Measurements from ENCODE around the gene NRIP1.

NRIP1 gene

DNA sequence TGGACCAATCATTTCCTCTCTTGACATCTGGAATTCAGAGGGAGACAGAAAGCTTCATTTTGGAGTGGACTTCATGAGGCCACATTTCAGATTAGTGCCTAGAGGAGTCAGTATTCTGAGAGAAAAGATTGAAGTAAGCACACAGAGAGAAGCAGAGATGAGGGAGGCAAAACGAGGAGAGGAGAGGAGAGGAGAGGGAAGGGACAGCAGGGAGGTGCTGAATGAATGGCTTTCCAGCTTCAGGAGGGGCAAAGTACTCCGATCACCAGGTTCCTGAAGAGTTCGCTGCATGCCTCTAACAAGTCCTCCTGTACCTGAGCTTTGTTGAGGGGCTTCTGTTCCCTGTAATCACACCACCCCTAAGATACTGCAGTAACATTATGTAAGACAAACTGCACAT lies 76.0 kb downstream of the NRIP1 start:
- H3K56ac ChIP-seq (ENCODE audit: low read length), result peak overlapping the region; percentile 35
- H2BK120ac ChIP-seq (ENCODE audit: low read depth, low read length), result no peak overlapping the region
- no peaks in the 10 kb centered on the region for H3K36me3 ChIP-seq (ENCODE audit: control insufficient read depth, insufficient read depth, low read length)
- DNase-seq, result peak; percentile 53
- H2BK15ac ChIP-seq (replicated peaks; ENCODE audit: low read depth), result no peak overlapping the region
- H3K27me3 ChIP-seq (ENCODE audit: insufficient read depth, low read length, poor library complexity), result no peaks in the 10 kb centered on the region
- H3K18ac ChIP-seq (ENCODE audit: low read length), result no peak overlapping the region
- no peaks in the 10 kb centered on the region for H3K79me2 ChIP-seq (ENCODE audit: control insufficient read depth, insufficient read depth, low read length)
- WGBS (ENCODE audit: extremely low coverage, insufficient coverage, low lambda C conversion rate), result no CpG with 5 or more reads among the region's 3 CpGs
- H3K27ac ChIP-seq (ENCODE audit: low read depth, low read length), result no peak overlapping the region
- no peak overlapping the region for H3K4me3 ChIP-seq (ENCODE audit: low read length)
- peak overlapping the region; percentile 1 for H2BK5ac ChIP-seq (ENCODE audit: low read length)
- H3K9ac ChIP-seq (ENCODE audit: low read length), result no peak overlapping the region
- H3K4me1 ChIP-seq (ENCODE audit: control insufficient read depth, low read depth, low read length), result peaks cover 17% of the 10 kb centered on the region
- H2AK5ac ChIP-seq (ENCODE audit: low read length), result no peak overlapping the region
- H4K5ac ChIP-seq (ENCODE audit: low read length), result no peak overlapping the region
- no peak overlapping the region for H3K4me2 ChIP-seq (ENCODE audit: low read length)
- H3K4ac ChIP-seq (ENCODE audit: low read depth, low read length), result no peak overlapping the region
- no peak overlapping the region for H3K23ac ChIP-seq (ENCODE audit: low read length)
- H4K8ac ChIP-seq (ENCODE audit: low read depth, low read length), result no peak overlapping the region
- H3K79me1 ChIP-seq (ENCODE audit: low read length), result peaks cover 2% of the 10 kb centered on the region

DNA sequence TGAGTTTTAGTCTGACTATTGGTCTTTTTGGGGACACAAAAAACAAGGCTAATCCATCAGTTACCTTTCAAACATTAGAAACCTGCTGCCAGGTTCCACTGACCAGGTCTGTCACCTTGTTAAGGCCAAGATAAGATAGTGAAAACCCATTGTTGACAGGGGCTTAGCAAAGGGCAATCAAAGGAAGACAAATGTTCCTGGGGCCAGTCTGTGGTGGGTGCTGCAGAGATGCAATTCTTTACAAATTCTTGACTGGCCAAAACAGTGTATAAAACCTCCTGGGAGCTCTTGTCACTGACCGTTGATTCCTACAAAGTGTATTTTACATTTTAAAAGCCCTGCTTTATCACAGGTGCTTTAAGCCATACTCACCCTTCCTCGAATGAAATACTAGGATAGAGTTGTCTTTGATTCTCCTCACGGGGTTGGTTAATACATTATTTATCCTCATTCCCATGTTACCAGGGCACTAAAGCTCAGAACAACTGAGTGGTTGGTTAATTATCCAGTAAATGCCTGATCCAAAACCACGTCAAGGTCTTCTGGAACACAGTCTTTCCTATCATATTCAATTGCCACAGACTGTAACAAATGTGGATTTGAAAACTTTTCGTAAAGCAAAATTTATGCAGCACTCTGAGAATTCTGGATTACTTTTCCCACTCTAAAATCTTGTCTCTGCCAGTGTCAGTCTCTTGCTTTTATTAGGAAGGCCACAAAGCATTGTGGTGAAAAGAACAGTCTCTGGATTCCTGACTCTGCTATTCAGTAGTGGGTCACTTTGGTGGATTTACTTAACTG lies 77.2 kb downstream of the NRIP1 start:
- no CpG with 5 or more reads among the region's 5 CpGs for WGBS (ENCODE audit: extremely low coverage, insufficient coverage, low lambda C conversion rate)
- H2BK120ac ChIP-seq (ENCODE audit: low read depth, low read length), result peak overlapping the region; percentile 73
- no peak overlapping the region for H3K4me2 ChIP-seq (ENCODE audit: low read length)
- DNase-seq, result peak; percentile 97
- no peak overlapping the region for H3K23ac ChIP-seq (ENCODE audit: low read length)
- no peaks in the 10 kb centered on the region for H3K79me2 ChIP-seq (ENCODE audit: control insufficient read depth, insufficient read depth, low read length)
- peak overlapping the region; percentile 47 for H3K56ac ChIP-seq (ENCODE audit: low read length)
- H2AK5ac ChIP-seq (ENCODE audit: low read length), result no peak overlapping the region
- peaks cover 17% of the 10 kb centered on the region for H3K4me1 ChIP-seq (ENCODE audit: control insufficient read depth, low read depth, low read length)
- peaks cover 2% of the 10 kb centered on the region for H3K79me1 ChIP-seq (ENCODE audit: low read length)
- no peak overlapping the region for H3K4ac ChIP-seq (ENCODE audit: low read depth, low read length)
- H3K9ac ChIP-seq (ENCODE audit: low read length), result no peak overlapping the region
- no peak overlapping the region for H2BK15ac ChIP-seq (replicated peaks; ENCODE audit: low read depth)
- peak overlapping the region; percentile 93 for H3K27ac ChIP-seq (ENCODE audit: low read depth, low read length)
- no peak overlapping the region for H3K4me3 ChIP-seq (ENCODE audit: low read length)
- H4K8ac ChIP-seq (ENCODE audit: low read depth, low read length), result no peak overlapping the region
- peak overlapping the region; percentile 56 for H2BK5ac ChIP-seq (ENCODE audit: low read length)
- no peaks in the 10 kb centered on the region for H3K27me3 ChIP-seq (ENCODE audit: insufficient read depth, low read length, poor library complexity)
- no peak overlapping the region for H4K5ac ChIP-seq (ENCODE audit: low read length)
- no peaks in the 10 kb centered on the region for H3K36me3 ChIP-seq (ENCODE audit: control insufficient read depth, insufficient read depth, low read length)
- peak overlapping the region; percentile 94 for H3K18ac ChIP-seq (ENCODE audit: low read length)

- Histone ChIP-seq H3K79me2 (ENCODE audit: control insufficient read depth, insufficient read depth, low read length) (no peaks in the 10 kb centered on the region), H3K36me3 (ENCODE audit: control insufficient read depth, insufficient read depth, low read length) (no peaks in the 10 kb centered on the region), H2BK15ac (replicated peaks; ENCODE audit: low read depth) (no peak overlapping the region), H3K27me3 (ENCODE audit: insufficient read depth, low read length, poor library complexity) (no peaks in the 10 kb centered on the region), H3K9ac (ENCODE audit: low read length) (no peak overlapping the region), H4K5ac (ENCODE audit: low read length) (no peak overlapping the region), H3K4me2 (ENCODE audit: low read length) (no peak overlapping the region), H3K23ac (ENCODE audit: low read length) (no peak overlapping the region), H2BK120ac (ENCODE audit: low read depth, low read length) (no peak overlapping the region), H3K4me1 (ENCODE audit: control insufficient read depth, low read depth, low read length) (peaks cover 17% of the 10 kb centered on the region), H3K27ac (ENCODE audit: low read depth, low read length) (no peak overlapping the region), H4K8ac (ENCODE audit: low read depth, low read length) (no peak overlapping the region), H3K79me1 (ENCODE audit: low read length) (peaks cover 6% of the 10 kb centered on the region), H2AK5ac (ENCODE audit: low read length) (no peak overlapping the region), H2BK5ac (ENCODE audit: low read length) (no peak overlapping the region), H3K4ac (ENCODE audit: low read depth, low read length) (no peak overlapping the region), H3K18ac (ENCODE audit: low read length) (no peak overlapping the region), H3K56ac (ENCODE audit: low read length) (no peak overlapping the region), H3K4me3 (ENCODE audit: low read length) (no peak overlapping the region)
- no peak for DNase-seq
- WGBS (ENCODE audit: extremely low coverage, insufficient coverage, low lambda C conversion rate), result no CpG with 5 or more reads among the region's 3 CpGs
These were observed 79.5 kb downstream of the NRIP1 start for GRCh38 chr21:14985306-14985705.

GRCh38 chr21:14982336-14982735 lies 82.5 kb downstream of the NRIP1 start:
- H2BK5ac ChIP-seq (ENCODE audit: low read length), result no peak overlapping the region
- DNase-seq, result no peak
- no peak overlapping the region for H3K56ac ChIP-seq (ENCODE audit: low read length)
- H3K27ac ChIP-seq (ENCODE audit: low read depth, low read length), result no peak overlapping the region
- no peak overlapping the region for H3K4me3 ChIP-seq (ENCODE audit: low read length)
- peaks cover 4% of the 10 kb centered on the region for H3K4me1 ChIP-seq (ENCODE audit: control insufficient read depth, low read depth, low read length)
- WGBS (ENCODE audit: extremely low coverage, insufficient coverage, low lambda C conversion rate), result no CpG with 5 or more reads among the region's 3 CpGs
- H2BK120ac ChIP-seq (ENCODE audit: low read depth, low read length), result no peak overlapping the region
- no peak overlapping the region for H2BK15ac ChIP-seq (replicated peaks; ENCODE audit: low read depth)
- no peaks in the 10 kb centered on the region for H3K36me3 ChIP-seq (ENCODE audit: control insufficient read depth, insufficient read depth, low read length)
- H3K4ac ChIP-seq (ENCODE audit: low read depth, low read length), result no peak overlapping the region
- H3K79me2 ChIP-seq (ENCODE audit: control insufficient read depth, insufficient read depth, low read length), result no peaks in the 10 kb centered on the region
- no peak overlapping the region for H4K8ac ChIP-seq (ENCODE audit: low read depth, low read length)
- H3K23ac ChIP-seq (ENCODE audit: low read length), result no peak overlapping the region
- H3K27me3 ChIP-seq (ENCODE audit: insufficient read depth, low read length, poor library complexity), result no peaks in the 10 kb centered on the region
- no peak overlapping the region for H3K9ac ChIP-seq (ENCODE audit: low read length)
- H3K79me1 ChIP-seq (ENCODE audit: low read length), result peaks cover 6% of the 10 kb centered on the region
- no peak overlapping the region for H2AK5ac ChIP-seq (ENCODE audit: low read length)
- H3K4me2 ChIP-seq (ENCODE audit: low read length), result no peak overlapping the region
- H4K5ac ChIP-seq (ENCODE audit: low read length), result no peak overlapping the region
- no peak overlapping the region for H3K18ac ChIP-seq (ENCODE audit: low read length)

DNA sequence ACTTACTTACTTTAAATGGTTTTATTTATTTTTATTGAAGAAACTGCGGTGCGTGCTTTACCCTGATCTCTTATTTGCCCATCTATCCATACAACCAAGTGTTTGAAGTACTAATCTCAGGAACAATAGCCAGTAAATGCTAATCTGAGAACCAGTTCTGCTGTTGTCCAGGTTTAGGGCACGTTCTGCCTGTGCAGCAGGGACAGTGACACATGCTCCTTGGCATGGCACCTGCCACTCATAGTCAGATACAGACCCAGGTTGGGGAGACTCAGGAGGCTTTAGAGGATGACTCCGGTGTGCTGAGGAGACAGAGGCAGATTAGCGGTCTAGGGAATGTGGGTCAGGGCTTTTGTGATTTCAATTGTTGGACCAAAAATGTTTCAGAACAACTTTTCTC lies 83.6 kb downstream of the NRIP1 start:
- no peak overlapping the region for H3K4me2 ChIP-seq (ENCODE audit: low read length)
- no peak overlapping the region for H3K27ac ChIP-seq (ENCODE audit: low read depth, low read length)
- peaks cover 6% of the 10 kb centered on the region for H3K79me1 ChIP-seq (ENCODE audit: low read length)
- no peak overlapping the region for H3K18ac ChIP-seq (ENCODE audit: low read length)
- H3K79me2 ChIP-seq (ENCODE audit: control insufficient read depth, insufficient read depth, low read length), result no peaks in the 10 kb centered on the region
- no peak overlapping the region for H3K23ac ChIP-seq (ENCODE audit: low read length)
- DNase-seq, result no peak
- H2AK5ac ChIP-seq (ENCODE audit: low read length), result no peak overlapping the region
- H3K4me1 ChIP-seq (ENCODE audit: control insufficient read depth, low read depth, low read length), result no peaks in the 10 kb centered on the region
- no peak overlapping the region for H2BK5ac ChIP-seq (ENCODE audit: low read length)
- H3K4ac ChIP-seq (ENCODE audit: low read depth, low read length), result no peak overlapping the region
- H4K5ac ChIP-seq (ENCODE audit: low read length), result no peak overlapping the region
- H3K36me3 ChIP-seq (ENCODE audit: control insufficient read depth, insufficient read depth, low read length), result no peaks in the 10 kb centered on the region
- H3K4me3 ChIP-seq (ENCODE audit: low read length), result no peak overlapping the region
- H2BK15ac ChIP-seq (replicated peaks; ENCODE audit: low read depth), result no peak overlapping the region
- no peaks in the 10 kb centered on the region for H3K27me3 ChIP-seq (ENCODE audit: insufficient read depth, low read length, poor library complexity)
- no peak overlapping the region for H3K56ac ChIP-seq (ENCODE audit: low read length)
- WGBS (ENCODE audit: extremely low coverage, insufficient coverage, low lambda C conversion rate), result no CpG with 5 or more reads among the region's 5 CpGs
- no peak overlapping the region for H4K8ac ChIP-seq (ENCODE audit: low read depth, low read length)
- no peak overlapping the region for H2BK120ac ChIP-seq (ENCODE audit: low read depth, low read length)
- no peak overlapping the region for H3K9ac ChIP-seq (ENCODE audit: low read length)

DNA sequence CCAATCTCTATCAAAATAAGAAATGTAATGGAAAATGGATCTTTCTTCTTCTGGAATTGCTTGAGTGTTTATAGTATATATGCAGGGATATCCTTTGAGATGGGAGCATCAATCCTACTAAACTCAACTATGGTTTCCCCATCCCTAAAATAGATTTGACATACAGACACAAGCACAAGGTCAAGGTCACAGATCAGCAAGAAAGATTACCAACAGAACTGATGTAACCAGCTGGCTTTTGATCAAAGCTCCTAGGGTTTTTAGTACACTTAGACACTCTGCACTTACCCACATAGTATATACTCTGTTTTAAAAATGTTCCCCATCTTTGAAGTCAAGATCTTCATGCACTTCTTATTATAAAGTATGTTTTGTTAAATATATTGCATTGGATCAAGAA lies 85.5 kb downstream of the NRIP1 start:
- Histone ChIP-seq H2BK120ac (ENCODE audit: low read depth, low read length) (no peak overlapping the region), H3K4me3 (ENCODE audit: low read length) (no peak overlapping the region), H3K4me2 (ENCODE audit: low read length) (no peak overlapping the region), H3K27ac (ENCODE audit: low read depth, low read length) (no peak overlapping the region), H3K36me3 (ENCODE audit: control insufficient read depth, insufficient read depth, low read length) (no peaks in the 10 kb centered on the region), H3K27me3 (ENCODE audit: insufficient read depth, low read length, poor library complexity) (no peaks in the 10 kb centered on the region), H3K79me1 (ENCODE audit: low read length) (peaks cover 4% of the 10 kb centered on the region), H2AK5ac (ENCODE audit: low read length) (no peak overlapping the region), H3K18ac (ENCODE audit: low read length) (no peak overlapping the region), H3K23ac (ENCODE audit: low read length) (no peak overlapping the region), H4K5ac (ENCODE audit: low read length) (no peak overlapping the region), H2BK5ac (ENCODE audit: low read length) (no peak overlapping the region), H3K56ac (ENCODE audit: low read length) (no peak overlapping the region), H3K4me1 (ENCODE audit: control insufficient read depth, low read depth, low read length) (no peaks in the 10 kb centered on the region), H3K4ac (ENCODE audit: low read depth, low read length) (no peak overlapping the region), H3K9ac (ENCODE audit: low read length) (no peak overlapping the region), H2BK15ac (replicated peaks; ENCODE audit: low read depth) (no peak overlapping the region), H4K8ac (ENCODE audit: low read depth, low read length) (no peak overlapping the region), H3K79me2 (ENCODE audit: control insufficient read depth, insufficient read depth, low read length) (no peaks in the 10 kb centered on the region)
- no peak for DNase-seq
